Activated CD4-positive, alpha-beta T cell treated with anti-CD3 and anti-CD28 coated beads, Interleukin-2, amount 50 U/mL, for 4 hours (primary cell): Measurements from ENCODE around the gene LRRC28.

Experiments
- DNase-seq, 2 experiments: peaks; one replicate each; pipeline ENCODE4 v3.0.0-alpha.2; 2020

LRRC28 gene

GRCh38 chr15:99250001-99250400 lies 1.3 kb upstream of the LRRC28 start:
- no peak for DNase-seq

DNA sequence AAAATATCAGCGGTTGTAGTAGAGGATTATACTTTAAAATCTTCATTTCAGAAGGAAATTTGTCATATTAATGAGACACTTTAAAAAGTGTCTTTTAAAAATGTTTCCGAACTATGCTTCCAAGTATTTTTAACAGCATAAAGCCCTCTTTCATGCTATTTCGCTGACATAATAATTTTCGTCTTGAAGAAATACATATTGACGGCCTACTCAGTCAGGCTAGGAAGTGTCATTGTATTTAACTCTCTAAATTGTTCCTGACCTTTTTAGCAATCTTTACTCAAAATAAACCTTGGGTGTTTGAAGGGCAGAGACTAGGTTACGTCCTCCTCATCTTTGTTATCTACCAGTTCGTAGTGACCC lies 806 bp upstream of the LRRC28 start:
- DNase-seq: no peak

DNA sequence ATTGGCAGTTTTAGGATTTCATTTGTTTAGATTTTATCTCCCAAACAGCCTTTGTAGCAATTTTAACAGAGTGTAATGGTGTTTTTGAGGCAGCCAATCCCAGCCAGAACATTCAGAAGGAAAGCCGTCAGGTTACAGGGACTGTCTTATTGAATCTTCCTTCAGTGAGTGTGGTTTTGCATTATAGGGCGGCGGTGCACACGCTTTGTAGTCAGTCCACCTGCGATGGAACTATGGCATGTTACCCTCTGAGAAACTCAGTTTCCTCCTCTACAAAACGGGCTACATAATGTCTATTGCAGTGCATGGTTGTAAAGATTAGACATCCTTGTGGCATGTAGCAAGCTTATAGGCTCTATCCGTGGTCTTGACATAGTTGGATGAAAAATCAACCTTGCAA lies 1.0 kb downstream of the LRRC28 start:
- DNase-seq: no peak

GRCh38 chr15:99253381-99254090 lies 2.3 kb downstream of the LRRC28 start:
- DNase-seq: no peak

DNA sequence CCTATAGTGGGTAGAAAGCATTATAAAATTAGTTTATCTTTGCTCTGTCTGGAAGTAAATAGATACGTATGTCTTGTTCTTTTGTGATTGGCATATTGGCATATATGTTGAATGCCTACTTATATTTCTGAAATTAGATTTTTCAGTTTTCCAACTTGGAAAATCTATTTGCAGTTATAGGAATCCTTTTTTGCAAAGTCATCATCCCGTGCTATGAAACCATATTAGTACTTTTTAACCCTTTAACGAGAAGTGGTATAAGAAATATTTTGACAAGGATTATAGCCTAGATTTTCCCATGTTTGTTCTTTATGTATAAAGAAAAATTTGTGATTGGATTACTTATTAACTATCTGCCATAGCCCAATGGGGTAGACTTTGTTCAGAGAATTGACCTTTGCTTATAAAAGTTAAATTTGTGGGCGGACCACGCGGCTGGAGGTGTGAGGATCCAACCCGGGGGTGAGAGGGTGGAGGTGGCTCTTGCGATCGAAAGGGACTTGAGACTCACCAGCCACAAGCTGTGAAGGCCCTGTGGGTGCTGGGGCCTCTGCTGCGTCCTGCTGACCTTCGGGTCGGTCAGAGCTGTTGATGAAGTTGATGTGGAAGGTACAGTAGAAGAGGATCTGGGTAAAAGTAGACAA lies 5.9 kb downstream of the LRRC28 start:
- no peak for DNase-seq

- no peak for DNase-seq
These were observed 12.8 kb downstream of the LRRC28 start for GRCh38 chr15:99264125-99264524.

DNA sequence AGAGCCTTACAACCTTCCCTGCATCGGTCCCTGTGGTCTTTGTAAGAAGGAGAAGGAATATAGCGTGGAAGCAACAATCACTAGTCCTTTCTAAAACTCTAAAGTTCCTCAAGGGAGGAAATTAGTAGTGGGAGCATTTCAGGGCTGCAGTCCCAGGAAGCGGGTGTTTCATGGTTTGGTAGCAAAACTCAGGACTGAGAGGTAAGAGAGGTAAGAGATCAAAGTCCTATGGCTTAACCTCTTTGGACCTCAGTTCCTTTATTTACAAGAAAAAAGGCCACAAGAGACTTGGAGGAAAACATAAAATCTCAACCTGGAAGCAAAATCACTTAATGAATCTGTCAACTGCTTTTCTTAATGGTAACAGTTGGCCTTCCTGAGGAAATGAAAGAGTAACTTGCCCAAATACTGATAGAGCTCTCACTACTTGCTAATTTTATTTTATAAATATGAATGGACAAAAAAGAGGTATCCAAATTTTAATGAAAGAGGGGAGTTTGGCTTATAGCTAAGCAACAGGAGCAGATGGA lies 14.3 kb downstream of the LRRC28 start:
- DNase-seq: no peak

DNA sequence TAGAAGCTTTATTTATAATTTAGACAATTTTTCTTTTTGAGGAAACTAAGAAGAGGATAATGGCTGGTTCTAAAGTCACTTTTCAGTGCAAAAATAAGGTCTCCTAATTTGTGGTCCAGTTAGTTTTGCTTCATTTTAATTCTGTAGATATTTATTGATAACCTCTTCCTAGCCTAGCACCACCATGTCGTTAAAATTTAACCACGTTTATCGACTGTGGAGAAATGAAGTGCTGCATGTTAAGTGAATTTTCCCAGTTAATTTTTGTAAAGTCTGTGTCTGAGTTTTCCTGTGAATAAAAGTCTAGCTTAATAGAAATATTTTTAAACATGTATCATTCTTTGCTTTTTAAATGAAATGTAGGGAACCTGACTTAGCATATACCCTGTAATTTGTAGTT lies 16.7 kb downstream of the LRRC28 start:
- DNase-seq: no peak

GRCh38 chr15:99268431-99268830 lies 17.1 kb downstream of the LRRC28 start:
- no peak for DNase-seq

- DNase-seq: no peak
These were observed 22.5 kb downstream of the LRRC28 start for GRCh38 chr15:99273801-99274200.

GRCh38 chr15:99275061-99275460 lies 23.8 kb downstream of the LRRC28 start:
- DNase-seq: no peak

DNA sequence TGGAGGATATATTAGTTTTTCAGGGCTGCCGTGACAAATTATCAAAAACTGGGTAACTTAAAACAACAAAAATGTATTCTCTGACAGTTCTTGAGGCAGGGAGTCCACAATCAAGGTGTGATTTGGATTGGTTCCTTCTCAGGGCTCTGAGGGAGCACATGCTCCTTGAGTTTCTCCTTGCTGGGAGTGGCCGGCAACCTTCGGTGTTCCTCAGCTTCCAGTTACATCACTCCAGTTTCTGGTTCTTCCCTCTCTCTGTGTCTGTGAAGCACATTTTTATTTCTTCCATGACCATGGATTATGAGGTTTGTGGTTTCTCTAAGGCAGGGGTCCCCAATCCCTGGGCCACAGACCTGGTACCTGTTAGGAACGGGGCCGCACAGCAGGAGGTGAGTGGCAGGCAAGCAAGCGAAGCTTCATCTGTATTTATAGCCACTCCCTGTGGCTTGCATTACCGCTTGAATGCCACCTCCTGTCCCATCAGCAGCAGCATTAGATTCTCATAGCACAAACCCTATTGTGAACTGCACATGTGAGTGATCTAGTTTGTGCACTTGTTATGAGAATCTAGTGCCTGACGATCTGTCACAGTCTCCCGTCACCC lies 24.3 kb downstream of the LRRC28 start:
- DNase-seq: no peak

DNA sequence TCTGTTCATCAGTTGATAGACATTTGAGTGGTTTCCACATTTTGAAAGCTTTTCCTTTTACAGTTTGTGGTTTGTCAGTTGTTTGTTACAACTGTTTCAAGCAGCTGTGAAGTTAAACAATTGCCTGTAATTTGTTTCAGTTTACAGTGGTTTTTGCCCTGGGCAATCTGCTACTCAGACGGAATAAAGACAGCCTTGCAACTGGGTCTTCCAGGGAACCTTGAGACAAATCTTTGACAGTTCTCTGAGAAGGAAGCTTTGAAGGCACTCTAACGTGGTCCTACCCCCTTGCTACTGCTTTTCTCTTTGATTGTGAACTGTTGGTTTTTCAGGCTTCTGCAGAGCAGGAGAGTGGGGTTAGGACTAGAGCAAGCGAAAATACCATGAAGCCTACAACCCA lies 28.0 kb downstream of the LRRC28 start:
- no peak for DNase-seq

GRCh38 chr15:99279827-99280226 lies 28.5 kb downstream of the LRRC28 start:
- DNase-seq: no peak

GRCh38 chr15:99282121-99282520 lies 30.8 kb downstream of the LRRC28 start:
- DNase-seq: no peak

DNA sequence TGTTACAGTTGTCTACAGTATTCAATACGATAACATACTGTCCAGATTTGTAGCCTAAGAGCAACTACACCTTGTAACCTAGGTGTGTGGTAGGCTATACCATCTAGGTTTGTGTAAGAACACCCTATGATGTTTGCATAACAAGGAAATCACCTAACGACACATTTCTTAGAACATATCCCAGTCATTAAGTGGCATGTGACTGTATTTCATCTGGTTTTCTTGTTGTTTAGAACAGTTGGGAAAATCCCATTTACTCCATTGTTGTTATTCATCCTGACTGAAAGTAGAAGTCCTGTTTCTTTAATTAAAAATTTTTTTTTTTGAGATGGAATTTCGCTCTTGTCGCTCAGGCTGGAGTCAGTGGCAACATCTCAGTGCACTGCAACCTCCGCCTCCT lies 31.3 kb downstream of the LRRC28 start:
- DNase-seq: no peak

GRCh38 chr15:99283717-99284116 lies 32.4 kb downstream of the LRRC28 start:
- DNase-seq: no peak

DNA sequence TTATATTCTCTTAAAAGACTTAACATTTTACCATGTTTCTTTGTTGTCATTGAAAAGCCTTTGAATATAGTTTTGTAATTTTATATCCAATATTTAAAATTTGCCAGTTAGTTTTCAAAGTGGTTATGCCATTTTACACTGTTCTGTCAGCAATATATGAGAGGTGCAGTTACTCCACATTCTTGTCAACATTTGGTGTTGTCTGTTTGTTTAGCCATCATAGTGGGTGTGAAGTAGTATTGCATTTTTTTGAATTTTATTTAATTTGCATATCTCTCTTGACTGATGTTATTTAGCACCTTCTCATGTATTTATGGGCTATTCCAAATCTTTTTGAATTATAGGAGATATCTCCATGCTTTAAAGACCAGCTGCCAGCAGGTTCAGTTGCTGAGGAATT lies 40.4 kb downstream of the LRRC28 start:
- no peak for DNase-seq

DNA sequence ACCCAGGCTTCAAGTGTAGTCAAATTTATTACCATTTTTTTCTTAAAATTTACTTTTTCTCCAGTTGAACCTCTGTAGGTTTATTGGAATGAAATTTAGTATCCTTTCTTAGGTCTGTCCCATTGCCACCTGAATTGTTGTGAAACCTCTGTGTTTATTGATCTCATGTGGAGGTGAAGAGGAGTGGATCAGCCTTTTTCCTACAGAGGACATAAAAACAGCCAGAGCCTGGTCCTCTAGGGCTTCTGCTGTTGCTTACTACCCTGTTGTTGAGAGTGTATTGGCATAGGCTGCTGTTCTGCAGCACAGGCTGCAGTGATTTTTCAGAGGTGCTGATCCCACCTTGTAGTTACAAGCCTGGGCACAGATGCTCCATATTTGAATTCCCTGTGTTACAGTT lies 44.6 kb downstream of the LRRC28 start:
- DNase-seq: no peak

DNA sequence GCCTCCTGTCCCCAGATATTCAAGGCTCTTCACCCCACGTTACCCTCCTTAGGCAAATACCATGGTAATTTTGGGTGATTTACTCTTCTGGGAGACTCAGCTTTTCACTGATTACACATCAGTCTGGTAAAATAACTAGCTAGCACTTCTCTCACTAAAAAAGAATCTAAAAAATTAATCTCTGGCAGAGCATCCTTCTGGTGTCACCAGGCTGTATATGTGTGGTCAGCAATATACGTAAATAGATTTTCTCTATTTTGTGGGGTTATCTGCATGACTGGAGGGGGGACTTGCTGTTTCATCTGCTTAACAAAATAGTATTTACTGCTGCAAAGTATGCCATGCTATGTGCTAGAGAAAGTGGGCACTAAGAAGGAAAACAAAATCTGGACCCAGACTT lies 45.1 kb downstream of the LRRC28 start:
- no peak for DNase-seq

GRCh38 chr15:99303907-99304306 lies 52.6 kb downstream of the LRRC28 start:
- no peak for DNase-seq

- DNase-seq: no peak
These were observed 54.7 kb downstream of the LRRC28 start for GRCh38 chr15:99305761-99306505.

- DNase-seq: no peak
These were observed 55.5 kb downstream of the LRRC28 start for GRCh38 chr15:99306694-99307338.
